HG03135 (cell line): ENCODE data around the gene C5orf58.
"Not testable (repeated sequence)": the region's sequence is repeated elsewhere in the genome, so short reads cannot be mapped to it uniquely, and the experiment has no call there.

Experiments used
- ATAC-seq: cut with Tn5 transposase; IDR thresholded peaks from one replicate; pipeline ENCODE4 v1.9.1; 2021; ENCODE audit warnings: mild to moderate bottlenecking, moderate library complexity; ENCODE audit not compliant: unreplicated experiment

Gene C5orf58

DNA sequence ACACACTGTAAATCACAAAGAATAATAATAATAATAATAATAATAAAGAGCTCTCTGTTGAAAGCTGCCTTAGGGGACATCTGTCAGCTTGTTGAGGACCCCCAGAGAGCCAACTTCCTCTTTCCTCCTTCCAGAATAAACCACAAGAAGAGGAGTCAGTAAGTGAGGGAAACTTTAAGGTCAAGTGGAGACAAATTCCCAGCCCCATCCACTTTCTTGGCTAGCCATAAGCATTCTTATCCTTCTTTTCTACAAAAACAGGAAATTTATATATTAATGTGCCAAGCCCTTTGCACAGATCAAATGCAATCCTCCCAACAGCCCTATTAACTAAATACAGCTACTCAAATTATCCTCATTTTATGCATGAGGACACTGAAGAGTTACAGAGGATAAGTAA, 9.4 kb upstream of the C5orf58 start:
- ATAC-seq, result no peak

DNA sequence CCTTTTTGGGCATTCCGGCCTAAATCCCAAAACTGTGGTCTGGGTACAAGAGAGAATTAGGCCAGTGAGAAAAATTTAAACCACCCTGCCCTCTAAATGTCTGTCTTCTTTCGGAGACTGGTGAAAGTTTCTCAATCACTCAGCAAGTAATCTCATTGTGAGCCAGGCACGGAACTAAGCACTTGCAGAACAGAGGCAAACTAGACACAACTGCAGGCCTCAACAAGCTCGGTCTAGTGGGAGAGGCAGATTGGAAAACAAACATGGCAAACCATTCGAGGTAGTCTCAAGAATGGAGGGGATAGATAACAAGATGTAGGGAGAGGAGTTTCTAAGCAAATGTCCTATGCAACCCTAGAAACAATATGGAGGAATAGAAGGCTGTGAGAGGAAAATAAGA, 8.9 kb upstream of the C5orf58 start:
- ATAC-seq, result no peak

DNA sequence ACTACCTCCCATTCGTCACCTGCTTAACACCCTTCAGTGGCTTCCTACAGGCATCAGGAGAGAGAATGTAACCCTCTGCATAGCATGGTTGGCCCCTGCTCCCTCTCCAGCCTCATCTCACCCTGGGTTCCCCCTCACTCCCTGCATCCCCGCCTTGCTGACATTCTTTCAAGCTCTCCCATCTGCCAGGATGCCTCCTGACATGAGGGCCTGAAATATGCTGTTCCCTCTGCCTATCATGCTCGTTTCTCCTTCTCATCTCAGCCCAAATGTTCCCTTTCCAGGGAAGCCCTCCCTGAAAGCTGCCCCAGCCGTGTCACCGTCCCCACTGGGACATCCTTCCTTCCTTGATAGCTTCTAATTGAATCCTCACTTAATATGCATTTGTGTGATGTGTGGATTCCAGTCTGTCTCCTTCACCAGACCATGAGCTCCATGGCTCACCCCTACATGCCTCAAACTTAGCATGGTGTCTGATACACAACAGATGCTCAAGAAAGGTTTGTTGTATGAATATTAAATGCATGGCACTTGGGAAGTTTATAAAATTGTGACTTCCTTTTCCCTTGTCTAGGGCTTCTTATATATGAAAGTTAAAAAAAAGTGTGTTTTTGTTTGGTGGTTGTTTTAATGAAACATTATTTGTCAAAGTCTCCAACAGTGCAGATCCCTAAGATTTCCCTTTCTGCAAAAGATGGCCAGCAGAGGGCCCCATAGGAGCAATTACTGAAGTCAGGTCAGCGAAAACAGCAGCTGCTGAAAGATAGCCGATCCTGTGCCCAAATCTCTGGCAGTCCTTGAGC, 7.3 kb upstream of the C5orf58 start:
- ATAC-seq, result no peak

DNA sequence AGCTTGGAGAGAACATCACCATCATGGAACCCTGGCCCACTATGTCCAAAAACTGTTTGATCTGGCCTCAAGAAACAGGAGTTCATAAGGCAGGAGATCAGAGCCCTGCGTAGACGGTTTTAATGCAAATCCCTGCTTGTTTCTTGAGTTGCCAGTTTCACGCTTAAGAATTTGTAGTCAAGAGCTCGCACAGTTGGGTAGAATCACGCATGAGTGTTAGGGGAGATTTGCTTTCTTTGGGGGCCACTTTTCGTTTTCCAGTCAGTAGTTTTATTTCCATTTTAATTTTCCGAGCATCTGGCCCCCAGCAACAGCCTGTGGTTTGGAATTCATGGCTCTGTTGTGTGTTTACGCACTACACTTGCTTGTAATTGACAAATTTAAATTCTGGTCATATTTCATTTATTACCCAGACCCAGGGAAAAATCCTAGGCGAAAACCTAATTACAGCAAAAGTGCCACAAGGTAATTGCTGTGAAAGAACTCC, 6.6 kb upstream of the C5orf58 start:
- ATAC-seq, result no peak

DNA sequence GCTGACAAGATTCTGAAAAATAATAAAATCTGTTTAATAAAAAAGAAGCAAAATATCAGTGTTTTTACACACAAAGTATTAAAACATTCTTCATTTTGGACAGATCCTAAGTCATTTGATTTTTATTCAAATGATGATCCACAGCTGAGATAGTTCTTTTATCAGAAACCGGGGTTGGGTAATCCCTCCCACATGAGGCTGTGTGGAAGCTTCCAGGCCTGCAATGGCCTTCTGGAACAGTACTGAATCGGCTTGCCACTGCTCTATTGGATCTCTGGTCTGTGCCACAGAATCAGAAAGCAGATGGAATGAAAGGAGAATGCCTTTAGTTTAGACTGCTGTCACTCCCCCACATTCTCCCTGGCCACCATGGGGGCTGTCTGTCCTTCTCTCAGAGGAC, 6.1 kb upstream of the C5orf58 start:
- ATAC-seq, result no peak

DNA sequence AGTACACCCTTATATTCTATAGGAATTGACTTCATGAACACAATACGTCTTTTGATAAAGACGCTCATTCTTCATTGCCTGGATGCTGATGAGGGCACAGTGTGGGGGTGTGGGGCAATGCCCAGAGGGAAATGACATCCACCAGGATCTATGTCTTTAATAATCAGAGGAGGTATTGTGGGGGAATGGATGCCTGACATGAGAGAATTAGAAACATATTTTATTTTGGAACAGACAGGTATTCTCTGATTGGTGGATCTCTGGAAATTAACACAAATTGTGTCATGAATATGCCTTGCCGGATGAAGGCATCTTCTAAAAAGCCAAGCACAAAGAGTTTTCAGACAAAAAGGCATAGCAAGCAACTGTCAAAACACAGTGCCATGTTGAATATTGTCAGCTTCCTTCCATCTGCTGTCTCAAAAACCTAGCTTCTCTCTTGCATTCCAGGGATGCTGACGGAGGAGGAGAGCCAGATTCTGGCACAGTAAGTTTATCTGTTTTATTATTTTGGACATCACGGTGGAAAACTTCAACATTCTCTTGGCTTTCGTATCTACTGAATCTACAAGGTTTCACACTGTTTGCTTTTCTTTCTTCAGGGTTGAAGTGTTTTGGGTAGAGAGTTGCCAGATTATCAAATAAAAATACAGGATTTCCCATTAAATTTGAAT, 3.9 kb upstream of the C5orf58 start:
- no peak for ATAC-seq

DNA sequence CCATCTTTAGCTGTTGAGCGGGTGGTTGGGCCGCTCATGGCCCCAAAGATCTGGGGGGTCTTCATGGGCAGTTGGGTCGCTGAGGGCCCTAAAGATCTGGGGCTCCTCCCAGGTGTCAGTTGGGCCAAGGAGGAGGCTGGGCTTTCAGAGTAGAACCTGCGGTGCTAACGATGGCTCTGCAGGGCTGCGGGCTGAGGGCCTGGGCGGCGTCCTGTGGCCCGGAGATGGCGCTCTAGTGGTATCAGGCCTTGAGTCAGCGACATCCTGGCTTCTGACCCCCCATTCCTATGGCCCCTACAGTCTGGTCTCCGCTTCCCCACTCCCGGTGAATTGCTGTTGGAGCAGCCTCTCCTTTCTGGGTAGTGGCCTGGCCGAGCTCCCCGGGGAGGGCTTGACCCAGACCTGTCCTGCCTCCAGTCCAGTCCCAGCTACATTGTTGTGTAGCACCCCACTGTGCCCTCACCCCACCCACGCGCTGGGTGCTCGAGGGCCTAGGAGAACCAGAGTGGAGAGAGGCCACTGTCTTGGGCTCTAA, 640 bp downstream of the C5orf58 start:
- no peak for ATAC-seq

DNA sequence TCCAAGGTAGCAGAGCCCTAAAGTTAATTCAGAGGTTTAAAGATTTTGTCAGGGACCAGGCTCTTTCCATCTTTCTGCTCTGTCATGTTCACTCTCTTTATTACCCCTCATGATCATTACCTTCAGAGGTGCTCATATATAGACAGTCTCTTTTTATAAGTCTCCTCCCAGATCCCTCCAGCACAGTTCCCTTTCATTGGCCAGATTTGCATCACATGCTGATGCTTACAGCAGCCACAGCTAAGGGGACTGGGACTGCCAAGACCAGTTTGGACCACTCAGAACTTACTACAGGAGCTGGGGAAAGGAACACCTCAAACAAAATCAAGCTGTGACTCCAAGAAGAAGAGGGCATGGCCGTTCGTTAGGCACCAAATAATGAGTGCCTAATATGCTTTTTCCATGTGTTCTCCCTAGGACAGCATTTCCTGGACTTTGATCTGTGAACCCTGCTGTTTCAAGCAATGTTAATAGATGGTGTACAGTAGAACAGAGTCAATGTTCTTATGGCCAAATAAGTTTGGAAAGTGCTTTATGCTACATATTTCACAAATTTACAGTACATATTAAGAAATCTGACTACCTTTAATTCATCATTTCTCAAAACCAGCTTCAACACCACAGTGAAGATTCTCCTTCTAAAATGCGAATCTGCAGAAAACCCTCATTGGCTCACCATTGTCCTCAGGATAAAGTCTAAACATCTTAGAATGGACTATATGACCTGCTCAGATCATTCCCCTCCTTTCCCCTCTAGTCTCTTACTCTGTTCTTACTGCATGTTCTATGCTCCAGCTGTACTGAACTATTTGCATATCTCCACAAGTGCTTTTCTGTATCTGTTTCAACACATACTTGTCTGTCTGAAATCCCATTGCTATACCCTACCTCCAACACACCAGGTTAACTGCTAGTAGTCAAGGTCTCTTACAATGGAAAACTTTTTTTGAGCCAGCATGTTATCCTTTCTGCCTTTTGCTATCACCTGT, 3.4 kb downstream of the C5orf58 start:
- ATAC-seq, result no peak

DNA sequence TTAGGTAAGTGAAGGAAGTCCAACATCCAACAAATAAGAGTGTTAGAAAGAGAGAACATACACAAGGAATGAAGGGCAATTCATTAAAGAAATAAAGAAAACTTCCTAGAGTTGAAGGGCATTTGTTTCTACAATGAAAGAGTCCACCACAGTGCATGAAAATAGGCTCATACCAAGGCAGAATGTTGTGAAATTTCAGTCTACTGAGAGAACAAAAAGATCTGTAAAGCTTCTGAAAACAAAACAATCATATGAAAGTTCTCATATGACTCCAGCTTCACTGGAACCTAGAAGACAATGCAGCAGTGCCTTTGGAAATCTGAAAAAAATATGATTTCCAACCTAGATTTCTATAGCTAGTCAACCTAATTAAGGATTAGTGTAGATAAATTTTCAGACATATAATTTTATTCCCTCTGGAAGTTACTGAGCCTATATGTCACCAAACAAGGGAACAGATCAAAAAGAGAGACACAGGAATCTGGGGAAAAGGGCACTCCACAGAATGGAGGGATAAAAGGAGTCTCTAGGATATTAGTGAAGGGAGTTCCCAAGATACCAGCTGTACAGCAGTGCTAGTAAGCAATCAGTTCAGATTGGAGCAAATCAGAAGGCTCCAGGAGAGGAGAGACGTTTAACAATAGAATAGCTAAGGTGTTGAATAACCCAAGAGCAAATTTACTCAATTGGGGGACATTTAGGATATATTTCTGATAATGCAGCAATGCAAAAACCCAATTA, 5.8 kb downstream of the C5orf58 start:
- ATAC-seq, result no peak

DNA sequence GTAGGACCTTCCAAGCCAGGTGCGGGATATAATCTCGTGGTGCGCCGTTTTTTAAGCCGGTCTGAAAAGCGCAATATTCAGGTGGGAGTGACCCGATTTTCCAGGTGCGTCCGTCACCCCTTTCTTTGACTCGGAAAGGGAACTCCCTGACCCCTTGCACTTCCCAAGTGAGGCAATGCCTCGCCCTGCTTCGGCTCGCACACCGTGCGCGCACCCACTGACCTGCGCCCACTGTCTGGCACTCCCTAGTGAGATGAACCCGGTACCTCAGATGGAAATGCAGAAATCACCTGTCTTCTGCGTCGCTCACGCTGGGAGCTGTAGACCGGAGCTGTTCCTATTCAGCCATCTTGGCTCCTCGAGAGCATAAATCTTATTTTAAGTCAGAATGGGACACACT, 12.7 kb downstream of the C5orf58 start:
- ATAC-seq, result not testable (repeated sequence)

DNA sequence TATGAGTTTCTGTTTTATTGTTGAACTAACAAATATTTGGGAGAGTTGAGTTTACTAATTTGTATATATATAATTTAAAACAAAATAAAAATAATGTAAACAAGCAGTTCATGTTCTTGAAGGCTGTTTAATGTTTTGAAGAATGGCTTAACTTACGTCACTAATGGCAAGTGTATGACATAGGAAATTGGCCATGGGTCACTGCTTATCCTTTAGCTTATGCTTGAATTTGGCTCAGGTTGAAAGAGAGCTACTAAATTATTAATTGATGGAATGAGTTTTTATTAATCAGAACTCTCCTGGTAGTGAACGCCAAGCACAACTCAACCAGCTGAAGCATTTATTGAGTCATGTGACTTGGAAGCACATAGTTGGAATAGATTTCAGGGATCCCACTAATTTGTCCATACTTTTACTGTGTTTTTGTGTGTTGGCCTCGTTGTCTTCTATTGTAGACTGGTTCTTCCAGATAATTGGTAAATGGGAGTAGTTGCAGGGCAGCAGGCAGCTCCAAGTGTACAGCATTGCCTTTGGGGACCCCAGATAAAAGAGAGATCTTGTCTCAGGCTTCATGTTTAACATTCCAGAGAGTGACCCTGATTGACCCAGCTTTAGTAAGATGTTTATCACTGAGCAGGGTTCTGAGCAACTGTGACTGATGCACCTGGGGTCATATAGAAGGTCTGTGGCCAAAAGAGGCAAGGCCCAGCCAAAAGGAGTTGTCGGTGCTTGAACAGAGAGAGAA, 13.5 kb downstream of the C5orf58 start:
- ATAC-seq, result no peak

DNA sequence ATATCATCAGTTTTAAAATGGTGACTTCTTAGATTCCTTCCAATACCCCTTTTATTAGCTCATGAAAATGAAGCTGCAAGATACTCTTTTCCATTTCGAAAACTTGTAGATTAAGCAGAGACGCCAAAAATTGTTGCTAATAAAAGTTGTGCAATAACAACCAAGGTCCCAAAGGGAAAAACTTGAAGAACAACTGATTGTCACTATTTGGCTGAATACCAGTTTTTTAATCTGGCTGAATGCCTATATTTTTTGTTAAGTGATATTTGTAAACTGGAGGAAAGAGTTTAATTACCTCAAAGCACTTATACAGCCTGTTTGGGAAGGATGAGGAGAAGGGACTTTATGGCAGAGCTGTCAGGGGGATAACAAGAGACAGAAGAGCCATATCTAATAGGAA, 14.6 kb downstream of the C5orf58 start:
- ATAC-seq, result no peak

DNA sequence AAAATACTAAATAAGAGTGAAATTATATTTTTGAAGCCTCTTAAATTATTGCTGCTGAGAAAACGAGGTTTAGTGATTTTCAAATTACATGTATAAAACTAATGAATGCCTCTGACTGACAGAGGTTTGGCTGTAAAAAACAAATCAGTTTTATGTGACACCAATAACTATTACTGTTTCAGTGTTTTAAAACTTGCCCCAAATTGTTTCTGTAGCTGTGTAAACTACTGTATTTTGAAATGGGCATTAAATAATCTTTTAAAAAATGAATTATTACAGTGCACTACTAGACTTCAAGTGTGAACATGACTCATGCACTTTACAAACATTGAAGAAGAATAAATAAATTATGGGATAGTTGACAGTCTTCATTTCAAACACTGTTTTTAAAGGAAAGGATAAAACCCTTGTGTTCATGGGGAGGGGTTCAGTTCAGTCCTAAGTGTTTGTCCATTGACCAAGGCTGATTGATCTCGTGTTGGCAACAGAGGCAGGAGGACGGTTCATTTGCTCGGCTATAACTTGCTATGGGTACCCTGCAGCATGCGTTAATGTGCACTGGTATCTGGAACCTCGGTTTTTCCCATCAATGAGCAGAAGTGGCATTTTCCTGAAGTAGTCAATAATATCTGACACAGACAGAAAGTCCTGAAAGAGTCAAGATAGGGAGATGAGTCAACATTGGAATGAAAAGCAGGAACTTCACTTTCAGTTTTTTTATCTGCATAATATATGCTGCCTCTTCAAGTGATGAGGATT, 15.6 kb downstream of the C5orf58 start:
- no peak for ATAC-seq

DNA sequence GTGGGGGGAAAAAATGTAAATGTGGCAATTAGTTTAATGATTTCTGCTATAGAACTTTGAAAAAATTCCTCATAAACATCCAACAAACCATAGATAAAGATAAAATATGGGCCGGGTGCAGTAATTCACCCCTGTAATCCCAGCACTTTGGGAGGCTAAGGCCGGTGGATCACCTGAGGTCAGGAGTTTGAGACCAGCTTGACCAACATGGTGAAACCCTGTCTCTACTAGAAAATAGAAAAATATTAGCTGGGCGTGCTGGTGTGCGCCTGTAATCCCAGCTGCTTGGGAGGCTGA, 16.1 kb downstream of the C5orf58 start:
- not testable (repeated sequence) for ATAC-seq

DNA sequence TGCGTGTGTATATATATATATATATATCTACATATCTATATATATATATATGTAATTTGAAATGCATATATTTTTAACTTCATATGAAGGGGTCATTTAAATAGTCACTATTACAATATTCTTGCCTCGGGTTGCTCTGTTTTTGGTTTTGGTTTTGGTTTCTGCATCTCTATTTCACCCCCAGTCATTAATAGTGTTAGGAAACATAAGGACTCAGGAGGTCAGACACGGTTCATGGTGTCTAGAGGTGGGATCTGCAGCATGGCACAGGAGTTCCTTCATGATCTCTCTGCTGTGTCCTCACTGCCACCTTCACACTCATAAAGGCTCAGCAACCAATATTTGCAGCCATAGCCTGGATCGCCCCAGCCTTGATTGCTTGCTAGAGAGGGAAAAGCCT, 16.6 kb downstream of the C5orf58 start:
- ATAC-seq, result no peak

DNA sequence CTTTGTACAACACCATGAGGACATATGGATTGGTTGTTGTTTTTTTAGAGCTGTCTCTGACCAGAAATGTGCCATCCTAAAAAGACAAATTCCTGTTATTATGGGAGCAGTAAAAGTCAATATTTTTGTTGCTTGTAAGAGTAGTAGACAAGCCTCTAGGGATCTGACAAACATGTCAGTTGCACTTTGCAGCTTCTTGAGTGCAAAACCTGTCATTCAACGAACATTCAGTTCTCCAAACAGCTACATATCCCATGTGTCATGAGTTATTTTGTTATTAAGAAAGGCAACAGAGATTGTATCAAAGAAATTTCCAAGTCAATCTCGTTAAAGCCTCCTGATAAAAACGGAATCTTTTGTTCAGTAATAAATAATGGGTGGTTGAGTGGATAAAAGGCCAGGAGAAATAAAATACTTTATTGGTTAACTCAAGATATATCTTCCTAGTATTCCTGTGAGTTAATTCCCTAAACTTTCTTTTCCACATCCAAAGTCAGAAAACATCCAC, 18.1 kb downstream of the C5orf58 start:
- no peak for ATAC-seq

DNA sequence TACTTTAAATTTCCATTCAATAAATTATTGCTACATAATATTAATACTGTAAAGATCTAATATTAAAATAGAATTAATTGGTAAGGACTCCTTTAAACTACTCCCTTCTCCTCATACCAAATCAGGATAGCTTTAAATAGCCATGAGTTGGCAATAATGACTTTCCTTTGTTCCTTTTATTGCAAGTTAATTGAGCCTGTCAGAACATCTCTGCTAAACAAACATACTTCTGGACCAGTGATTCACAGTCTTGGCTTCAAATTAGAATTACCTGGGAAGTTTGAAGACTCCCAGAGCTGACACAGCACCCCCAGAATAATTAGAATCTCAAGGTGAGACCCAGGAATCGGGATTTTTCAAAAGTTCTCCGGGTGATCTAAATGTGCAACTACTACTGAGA, 18.7 kb downstream of the C5orf58 start:
- ATAC-seq, result no peak

DNA sequence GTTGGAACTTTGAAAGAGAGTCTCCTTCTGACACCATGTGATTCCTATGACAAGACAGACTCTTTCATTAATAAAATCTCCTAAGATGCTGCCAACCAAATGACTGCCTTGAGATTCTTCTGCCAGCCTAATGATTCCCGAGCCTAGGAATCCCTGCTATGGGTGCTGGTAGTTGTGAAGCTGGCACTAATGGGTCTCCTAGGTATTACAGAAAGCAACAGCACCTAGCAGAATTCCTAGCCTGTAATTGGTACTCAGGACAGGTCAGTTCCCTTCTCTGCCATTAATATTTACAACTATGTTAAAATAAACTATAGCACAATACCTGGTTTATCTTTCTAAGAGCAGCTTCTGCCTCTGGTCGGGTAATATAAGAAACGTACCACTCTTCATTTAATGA, 19.3 kb downstream of the C5orf58 start:
- no peak for ATAC-seq
